ENCODE measurements around the gene ZFP91.

Gene ZFP91

DNA sequence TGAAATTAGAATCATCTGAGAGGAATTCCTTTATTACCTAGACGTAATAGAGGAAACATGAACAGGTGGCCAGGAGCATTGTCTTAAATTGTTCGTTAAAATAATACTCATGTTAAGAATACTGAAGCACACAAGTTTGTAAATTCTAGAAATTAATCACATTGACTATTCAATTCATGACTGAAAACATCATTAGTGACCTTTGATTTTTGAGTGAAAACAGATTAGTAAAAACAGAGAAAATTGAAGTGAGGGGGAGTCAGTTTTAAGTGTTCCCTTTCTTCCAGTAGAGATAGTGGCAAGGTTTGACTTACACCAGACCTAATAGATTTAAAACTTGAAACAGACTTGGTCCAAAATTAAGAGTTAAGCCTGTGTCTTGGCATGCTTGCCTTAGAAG is 1.4 kb downstream of the ZFP91 start:
- in situ Hi-C loops (cut with MboI; ENCODE audit: low sequenced_read_pairs), result no loop called here

DNA sequence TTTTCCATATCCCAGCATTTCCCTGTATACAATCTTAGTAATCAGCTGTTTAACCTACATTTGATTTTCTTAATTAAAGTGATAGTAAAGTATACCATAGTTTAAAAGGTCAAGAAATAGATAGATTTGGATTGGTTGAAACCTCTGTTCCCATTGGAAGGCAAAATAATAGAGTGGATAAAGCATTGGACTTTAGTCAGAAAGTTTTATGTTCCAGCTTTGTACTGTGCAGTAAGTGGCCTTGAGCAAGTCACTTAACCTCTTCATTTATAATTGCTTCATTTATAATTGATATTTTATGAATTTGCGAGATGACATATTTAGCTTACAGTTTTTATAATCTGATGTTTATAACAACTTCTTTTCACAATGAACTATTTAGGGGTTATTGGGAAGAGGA is 3.6 kb downstream of the ZFP91 start:
- in situ Hi-C loops (cut with MboI; ENCODE audit: low sequenced_read_pairs), result no loop called here

DNA sequence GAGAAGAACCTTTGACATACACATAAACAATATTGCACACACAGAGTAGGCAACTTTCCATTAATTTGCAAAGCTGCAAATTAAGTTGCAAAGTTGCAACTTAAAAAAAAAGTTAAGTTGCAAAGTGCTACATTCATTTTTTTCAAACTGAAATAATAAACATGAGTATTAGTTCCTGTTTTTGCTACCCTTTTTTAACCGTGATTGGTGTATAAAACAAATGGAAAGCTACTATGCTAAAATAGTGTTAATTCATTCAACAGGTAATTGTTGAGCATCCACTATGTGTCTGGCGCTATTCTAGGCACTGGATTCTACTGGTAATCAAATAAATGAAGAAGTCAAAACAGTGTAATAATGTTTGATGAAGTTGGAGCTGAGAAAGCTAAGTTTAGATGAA is 8.1 kb downstream of the ZFP91 start:
- in situ Hi-C loops (cut with MboI; ENCODE audit: low sequenced_read_pairs), result no loop called here

DNA sequence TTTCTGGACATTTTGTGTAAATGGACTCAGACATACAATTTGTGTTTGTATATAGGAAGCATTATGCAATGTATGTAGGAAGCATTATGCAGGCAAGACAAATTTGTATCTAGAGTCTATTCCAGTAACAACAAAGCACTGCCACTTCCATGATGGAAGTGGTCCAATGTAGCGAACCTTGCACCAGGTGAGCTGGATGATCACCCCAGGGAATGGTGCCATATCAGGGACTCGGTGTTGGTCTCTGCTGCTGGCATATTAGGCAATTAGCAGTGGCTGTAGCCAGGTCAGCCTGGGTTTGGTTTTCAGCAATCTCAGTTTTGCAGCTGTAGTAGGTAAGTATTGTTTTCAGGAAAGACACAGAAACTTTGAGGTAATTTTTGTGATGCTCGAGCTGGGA is 12.8 kb downstream of the ZFP91 start:
- in situ Hi-C loops (cut with MboI; ENCODE audit: low sequenced_read_pairs), result no loop called here

DNA sequence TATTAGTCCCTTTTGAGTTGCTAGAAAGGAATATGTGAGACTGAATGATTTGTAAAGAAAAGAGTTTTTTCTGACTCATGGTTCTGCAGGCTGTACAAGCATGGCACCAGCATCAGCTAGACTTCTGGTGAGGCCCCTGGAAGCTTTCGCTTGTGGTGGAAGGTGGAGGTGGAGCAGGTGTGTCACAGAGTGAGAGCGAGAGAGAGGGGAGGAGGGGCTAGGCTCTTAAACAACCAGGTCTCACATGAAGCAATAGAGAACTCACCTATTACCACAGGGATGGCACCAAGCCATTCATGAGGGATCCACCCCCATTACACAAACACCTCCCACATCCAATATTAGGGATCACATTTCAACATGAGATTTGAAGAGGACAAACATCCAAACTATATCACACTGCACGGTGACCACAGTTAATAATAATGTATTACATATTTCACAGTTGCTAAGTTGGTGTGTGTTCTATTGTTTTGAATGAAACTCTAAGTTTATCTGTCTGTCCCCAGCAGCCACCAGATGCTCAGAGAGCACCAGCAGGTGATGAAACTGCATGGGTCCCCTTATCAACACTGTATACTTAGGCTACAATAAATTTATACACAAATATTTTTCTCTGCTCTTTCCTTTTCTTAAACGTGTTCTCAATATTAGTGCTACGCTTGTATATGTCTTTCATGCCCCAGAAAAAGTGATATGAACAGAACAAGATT is 14.1 kb downstream of the ZFP91 start:
- in situ Hi-C loops (cut with MboI; ENCODE audit: low sequenced_read_pairs), result no loop called here

DNA sequence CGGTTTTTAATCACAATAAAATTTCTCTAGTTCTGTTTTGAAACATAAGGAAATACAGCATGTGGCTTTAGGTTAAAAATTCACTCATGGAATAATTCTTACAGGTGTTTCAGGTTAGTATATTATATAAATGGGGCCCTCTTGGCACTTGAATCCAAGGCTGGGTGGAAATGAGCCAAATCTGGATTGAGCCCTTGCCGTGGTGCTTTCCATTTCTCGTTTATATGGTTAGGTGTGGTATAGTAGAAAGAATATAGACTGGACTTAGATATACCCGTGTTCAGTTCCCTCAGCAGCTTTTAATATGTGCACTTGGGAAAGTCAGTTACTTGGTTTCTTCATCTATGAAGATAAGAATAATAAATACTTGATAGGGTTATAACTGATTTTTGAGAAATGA is 16.0 kb downstream of the ZFP91 start:
- in situ Hi-C loops (cut with MboI; ENCODE audit: low sequenced_read_pairs), result no loop called here

DNA sequence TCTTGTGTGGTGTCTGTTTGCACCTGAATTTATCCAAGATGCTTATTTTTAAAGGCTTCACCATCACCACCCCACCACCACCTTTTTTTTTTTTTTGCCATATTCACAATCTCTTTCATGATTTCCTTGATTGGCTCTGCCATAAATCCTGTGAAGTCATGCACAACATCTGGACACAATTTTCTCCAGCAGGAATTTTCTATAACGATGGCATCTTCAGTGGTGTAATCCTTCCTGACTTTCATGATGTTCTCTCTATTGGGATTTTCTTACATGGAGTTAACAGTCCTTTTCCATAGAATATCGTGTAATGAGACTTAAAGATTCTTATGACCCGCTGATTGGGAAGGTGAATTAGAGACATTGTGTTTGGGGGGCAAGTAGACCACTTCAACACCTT is 17.8 kb downstream of the ZFP91 start:
- in situ Hi-C loops (cut with MboI; ENCODE audit: low sequenced_read_pairs), result no loop called here

DNA sequence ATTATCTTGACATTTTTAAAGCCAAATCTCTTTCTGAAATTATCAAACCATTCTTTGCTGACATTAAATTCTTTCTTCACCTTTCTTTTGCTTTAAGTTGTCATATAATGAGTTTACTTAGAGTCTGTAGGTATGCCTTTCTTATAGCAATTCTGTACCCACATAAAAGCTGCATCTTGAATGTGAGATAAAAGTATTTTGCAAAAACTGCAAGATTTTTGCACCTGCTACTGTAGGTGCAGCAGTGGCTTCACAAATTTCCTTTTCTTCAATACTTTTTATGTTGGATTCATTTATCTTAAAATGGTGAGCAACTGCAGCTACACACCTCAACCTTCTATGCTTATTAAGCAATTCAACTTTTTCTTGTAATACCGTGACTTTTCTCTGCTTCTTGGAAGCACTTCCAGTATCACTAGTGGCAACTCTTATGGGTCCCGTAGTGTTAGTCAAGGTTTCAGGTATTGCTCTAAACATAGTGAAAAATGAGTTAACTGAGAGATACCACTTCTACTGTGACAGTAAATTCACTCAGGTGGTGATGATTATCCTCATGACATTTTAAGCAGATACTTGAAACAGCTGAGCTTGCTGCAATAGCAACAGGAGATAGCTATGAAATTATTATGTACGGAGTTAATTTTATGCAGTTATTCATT is 18.8 kb downstream of the ZFP91 start:
- in situ Hi-C loops (cut with MboI; ENCODE audit: low sequenced_read_pairs), result no loop called here

DNA sequence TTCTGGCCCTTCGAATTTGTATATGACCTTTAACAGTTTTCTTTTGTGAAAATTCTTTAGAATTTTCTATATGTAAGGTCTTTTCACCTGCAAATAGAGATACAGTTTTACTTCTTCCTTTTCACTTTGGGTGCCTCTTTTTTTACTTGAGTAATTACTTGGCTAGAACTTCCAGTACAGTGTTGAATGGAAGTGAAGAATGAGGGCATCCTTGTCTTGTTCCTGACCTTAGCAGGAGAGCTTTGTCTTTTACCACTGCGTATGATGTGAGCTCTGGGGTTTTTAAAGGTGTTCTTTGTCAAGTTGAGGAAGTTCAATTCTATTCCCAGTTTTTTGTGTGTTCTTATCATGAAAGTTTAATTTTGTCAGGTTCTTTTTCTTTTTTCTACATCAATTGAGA is 21.6 kb downstream of the ZFP91 start:
- in situ Hi-C loops (cut with MboI; ENCODE audit: low sequenced_read_pairs), result no loop called here

DNA sequence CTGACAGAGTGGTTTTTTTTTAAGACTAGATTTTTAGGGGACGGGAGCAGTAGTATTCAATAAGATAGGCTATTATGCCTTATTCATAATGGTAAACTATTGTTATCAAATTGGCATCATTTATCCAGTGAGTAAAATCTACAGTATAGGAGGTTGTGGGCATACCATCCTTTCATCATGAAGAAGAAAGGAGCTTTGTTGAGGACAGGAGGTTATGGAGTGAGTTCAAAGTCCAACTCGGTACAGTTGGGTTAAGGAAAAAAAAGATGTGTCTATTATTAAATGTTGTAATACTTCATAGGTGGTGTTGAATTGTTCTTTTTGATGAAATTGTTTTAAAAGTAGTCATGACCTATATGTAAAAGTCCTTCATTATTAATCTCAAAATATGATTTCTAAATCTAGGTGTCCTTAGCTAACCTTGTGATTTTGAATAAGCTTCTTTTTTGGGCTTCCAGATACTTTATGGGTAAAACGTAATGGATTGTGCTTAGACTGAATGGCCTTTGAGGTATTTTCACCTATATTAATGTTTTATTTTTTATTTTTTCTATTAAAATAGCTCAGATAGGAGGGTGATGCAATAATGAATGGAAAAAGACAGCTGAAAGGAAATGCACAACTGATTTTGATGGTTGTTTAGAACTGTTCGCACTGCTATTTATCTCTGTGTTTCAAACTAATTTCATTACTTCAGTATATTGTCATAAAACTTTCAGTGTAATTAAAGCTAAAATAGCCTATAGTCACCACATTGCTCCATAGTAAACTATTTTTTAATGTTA is 28.3 kb downstream of the ZFP91 start:
- in situ Hi-C loops (cut with MboI; ENCODE audit: low sequenced_read_pairs), result no loop called here

DNA sequence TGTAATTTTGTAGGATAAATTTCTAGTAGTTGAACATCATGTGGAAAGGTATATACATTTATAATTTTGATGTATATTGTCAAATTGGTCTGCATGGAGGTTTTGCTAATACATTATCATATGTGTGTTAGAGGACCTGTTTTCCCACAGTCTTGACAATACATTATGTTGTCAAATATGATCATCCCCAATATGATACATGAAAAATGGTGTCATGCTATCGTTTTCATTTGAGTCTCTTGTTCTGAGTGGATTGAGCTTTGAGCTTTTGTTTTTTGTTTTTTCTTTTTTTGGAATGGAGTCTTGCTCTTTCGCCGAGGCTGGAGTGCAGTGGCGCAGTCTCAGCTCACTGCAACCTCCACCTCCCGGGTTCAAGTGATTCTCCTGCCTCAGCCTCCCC is 29.5 kb downstream of the ZFP91 start:
- in situ Hi-C loops (cut with MboI; ENCODE audit: low sequenced_read_pairs), result no loop called here

DNA sequence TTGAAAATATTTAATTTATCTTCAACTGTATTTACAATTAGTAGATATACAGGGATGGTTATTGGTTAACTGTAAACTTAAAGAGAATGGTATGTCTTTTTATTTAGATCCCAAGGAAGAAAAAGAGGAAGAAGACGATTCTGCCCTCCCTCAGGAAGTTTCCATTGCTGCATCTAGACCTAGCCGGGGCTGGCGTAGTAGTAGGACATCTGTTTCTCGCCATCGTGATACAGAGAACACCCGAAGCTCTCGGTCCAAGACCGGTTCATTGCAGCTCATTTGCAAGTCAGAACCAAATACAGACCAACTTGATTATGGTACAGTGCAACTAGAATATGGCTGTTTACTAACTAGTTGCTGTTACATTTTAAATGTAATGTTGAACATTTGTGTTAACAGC is 30.9 kb downstream of the ZFP91 start:
- in situ Hi-C loops (cut with MboI; ENCODE audit: low sequenced_read_pairs), result no loop called here

DNA sequence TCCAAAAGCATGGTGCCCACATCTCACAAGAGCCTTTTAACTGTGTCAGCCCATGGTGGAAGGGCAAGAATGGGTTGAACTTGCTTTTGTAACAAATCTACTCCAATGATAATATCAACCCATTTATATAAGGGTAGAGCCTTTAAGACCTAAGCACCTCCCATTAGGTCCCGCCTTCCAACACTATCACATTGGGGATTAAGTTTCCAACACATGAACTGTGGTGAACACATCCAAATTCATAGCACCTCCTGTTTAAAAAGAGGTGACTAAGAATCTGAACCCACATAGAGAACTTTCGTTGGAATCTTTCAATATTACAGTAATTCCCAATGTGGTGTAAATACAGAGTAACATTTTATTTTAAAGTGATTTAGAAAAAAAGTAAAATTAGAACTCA is 34.4 kb downstream of the ZFP91 start:
- in situ Hi-C loops (cut with MboI; ENCODE audit: low sequenced_read_pairs), result no loop called here

DNA sequence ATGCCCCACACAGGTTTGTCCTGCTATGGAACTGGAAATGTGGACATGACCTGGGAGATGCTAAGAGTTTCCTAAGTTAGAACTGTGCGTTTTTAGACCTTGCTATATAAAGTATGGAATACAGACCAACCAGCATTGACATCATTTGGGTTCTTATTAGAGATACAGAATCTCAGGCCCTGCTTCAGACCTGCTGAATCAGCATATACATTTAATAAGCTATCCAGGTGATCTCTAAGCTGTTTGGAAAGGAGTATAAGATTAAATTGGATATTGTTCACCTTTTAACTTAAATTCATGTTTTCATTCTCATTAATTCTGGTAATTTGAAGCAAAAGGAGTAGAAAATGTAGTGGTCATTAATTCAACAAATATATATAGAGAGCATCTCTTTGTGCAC is 36.7 kb downstream of the ZFP91 start:
- in situ Hi-C loops (cut with MboI; ENCODE audit: low sequenced_read_pairs), result no loop called here

DNA sequence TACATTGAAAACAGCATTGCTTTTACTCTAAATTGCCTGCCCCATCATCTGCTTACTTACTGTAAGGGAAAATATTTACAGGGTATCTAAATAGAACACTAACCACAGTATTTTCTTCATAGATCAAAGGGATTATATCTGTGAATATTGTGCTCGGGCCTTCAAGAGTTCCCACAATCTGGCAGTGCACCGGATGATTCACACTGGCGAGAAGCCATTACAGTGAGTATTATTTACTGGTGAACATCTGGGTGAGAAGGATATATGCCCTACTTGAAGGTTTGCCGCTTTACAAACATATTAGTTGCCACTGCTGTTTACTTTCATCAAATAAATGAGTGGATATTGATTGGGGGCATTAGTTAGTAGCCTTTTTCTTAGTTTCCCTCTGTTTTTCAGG is 37.7 kb downstream of the ZFP91 start:
- in situ Hi-C loops (cut with MboI; ENCODE audit: low sequenced_read_pairs), result no loop called here

DNA sequence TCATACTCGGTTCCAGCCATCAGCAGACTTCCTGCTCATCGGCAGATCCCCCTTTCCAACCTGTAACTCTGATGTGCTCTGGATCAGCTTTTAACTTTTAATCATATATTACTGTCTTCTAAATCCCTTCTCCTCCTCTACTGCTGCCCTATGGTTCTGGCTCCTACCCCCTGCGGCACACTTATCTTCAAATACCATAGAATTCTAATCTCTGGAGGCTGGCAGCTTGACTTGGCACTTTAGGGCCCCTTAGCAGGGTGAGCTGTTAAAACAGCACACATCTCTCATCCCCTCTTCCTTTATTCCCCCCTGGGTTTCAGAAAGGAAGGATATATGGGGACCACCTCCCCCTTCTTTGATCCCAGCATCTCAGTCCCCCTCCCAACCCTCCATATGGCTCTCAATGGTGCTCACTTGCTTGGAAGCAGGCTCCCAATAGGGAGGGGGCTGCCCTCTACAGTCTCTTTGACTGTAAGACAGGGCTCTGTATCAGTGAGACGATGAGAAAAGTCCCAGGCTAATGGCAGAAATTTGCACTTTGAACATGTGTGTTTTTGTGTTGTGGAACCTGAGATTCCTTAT is 39.2 kb downstream of the ZFP91 start:
- in situ Hi-C loops (cut with MboI; ENCODE audit: low sequenced_read_pairs), result no loop called here

DNA sequence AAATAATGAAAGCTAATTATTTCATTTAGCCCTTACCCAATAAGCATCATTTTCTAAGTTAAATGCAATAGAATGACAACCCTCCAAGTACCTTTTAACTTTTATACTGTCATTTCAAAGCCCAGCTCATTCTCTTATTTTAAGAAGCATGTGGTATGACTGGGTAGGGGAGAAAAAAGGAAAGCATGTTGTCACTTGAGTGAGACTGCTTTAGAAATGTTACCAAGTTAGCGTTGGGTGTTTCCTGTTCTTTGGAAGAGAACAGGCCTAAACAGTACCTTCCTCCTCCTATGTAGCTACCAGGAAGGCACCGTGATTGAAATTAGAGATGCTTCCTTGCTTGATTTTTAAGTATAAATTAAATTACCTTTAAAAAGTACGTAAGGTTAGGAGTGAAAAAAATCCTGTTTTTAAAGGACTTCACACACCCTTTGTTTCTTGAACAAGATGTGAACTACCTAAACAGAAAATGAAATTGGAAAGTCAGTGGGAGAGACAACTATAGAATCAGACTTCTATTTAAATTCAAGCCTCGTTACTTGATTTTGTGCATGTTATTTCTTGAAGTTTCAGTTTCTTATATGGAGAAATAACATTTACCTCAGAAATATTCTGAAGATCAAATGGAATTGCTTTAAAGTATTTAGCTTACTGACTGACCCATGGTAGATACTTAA is 42.9 kb downstream of the ZFP91 start:
- in situ Hi-C loops (cut with MboI; ENCODE audit: low sequenced_read_pairs), result no loop called here

DNA sequence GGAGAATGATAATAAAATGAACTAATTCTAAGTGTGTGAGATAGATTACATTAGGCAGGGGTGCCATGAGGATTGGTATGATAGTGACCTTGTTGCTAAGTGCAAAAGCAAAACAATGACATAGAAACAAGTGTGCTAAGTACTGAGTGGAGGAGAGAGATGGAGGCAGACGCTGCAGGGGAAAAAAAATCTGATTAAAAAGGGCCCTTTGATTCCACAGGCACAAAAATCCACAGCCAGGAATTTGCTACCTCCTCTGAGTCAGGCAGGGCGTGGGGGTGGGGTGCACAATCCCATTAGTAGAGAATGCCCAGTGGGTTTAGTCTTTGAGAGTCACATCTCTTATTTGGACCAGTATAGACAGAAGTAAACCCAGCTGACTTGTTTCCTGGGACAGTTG is 43.5 kb downstream of the ZFP91 start, which contains the start of gene CNTF:
TSS of gene CNTF (plus strand) at position 322 of the 400 bp plus-strand sequence. CDS start 88 bp downstream, outside the sequence.
- in situ Hi-C loops (cut with MboI; ENCODE audit: low sequenced_read_pairs), result no loop called here

DNA sequence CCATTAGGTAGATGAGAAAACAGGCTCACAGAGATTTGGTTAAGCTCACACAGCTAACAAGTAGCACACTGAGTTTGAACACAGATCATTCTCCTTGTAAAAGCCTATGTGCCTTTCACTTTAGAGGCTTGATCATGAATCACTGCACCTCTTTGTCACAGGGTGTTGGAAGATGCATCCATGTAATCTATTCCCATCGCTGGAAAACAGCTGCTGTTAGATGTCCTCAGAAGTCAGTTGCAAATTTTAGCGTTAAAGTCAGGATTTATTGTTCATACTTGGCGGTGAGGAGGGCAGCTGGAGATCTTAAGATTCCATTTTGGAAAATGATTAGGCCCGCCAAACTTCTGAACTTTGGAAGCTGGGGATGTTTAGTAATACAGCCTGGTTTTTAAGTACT is 46.2 kb downstream of the ZFP91 start:
- in situ Hi-C loops (cut with MboI; ENCODE audit: low sequenced_read_pairs), result no loop called here

DNA sequence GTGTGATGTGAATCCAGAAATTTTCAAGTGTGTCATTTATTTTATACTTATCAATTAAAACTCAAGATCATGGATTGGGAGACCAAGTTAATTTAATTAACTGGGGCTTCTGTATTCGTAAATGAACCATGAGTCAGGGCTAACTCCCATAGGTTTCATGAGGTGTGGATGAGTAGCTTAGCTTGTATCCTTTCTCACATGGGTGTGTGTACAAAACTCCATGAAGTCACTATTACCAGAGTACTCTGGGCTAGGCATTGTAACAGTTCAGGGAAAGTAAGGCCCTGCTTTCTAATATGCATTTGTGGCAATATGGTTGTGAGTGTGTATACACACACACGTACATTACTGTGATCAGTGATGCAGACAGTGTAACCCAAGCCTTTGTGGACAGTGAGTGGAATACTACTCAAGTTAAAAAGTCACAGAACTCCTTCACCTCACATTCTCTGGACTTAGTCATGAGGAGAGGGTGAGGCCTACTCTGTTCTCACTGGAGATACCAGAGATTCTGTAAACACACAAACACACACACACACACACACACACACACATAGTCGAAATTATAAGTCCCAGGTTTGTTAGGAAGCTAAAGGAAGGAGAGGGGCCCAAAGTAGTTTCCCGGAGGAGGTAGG is 47.1 kb downstream of the ZFP91 start:
- in situ Hi-C loops (cut with MboI; ENCODE audit: low sequenced_read_pairs), result no loop called here

Data from HL-60/S4 treated with retinoic acid at 250 ng/mL for 4 days and 3 days (cell line).